Tibial nerve (tissue), 4 donors: ENCODE measurements around the gene ADCY2. TPM values are rescaled to one million over a fixed set of nuclear protein-coding genes. Genes with fewer than 3 reads are reported as not detected.
"Not testable (repeated sequence)": the region's sequence is repeated elsewhere in the genome, so short reads cannot be mapped to it uniquely, and the experiment has no call there.

Experiments used
- DNase-seq, 2 donors: peaks; one replicate each; pipeline ENCODE4 v3.0.0-alpha.2; 2019; ENCODE audit warnings: low spot score in 2 of 2
- H3K27ac ChIP-seq, 4 donors: fragments of 200-600 bp; sonication (generic) in 3 of 4; one replicate each; pipeline ENCODE4 v1.5.1; 2017 to 2019; ENCODE audit warnings: mild to moderate bottlenecking in 1 of 4
- H3K27me3 ChIP-seq, 2 donors: fragments of 200-600 bp; sonication (generic) in 1 of 2; one replicate each; pipeline versions ENCODE4 v1.5.1 to v1.6.0; 2017 to 2019
- H3K36me3 ChIP-seq, 3 donors: fragments of 200-600 bp; sonication (generic); one replicate each; pipeline ENCODE4 v1.5.1; 2018 to 2019
- H3K4me1 ChIP-seq, 4 donors: fragments of 200-600 bp; sonication (generic) in 3 of 4; one replicate each; pipeline ENCODE4 v1.5.1; 2017 to 2019
- H3K4me3 ChIP-seq, 4 donors: fragments of 200-600 bp; sonication (generic) in 3 of 4; one replicate each; pipeline ENCODE4 v1.5.1; 2017 to 2019; ENCODE audit warnings: mild to moderate bottlenecking in 1 of 4, moderate library complexity in 1 of 4
- H3K9me3 ChIP-seq, 4 donors: fragments of 200-600 bp; sonication (generic) in 3 of 4; one replicate each; pipeline ENCODE4 v1.5.1; 2017 to 2019
- EP300 ChIP-seq, 2 donors: sonication (generic); formaldehyde crosslinking; IDR thresholded peaks; one replicate each; pipeline ENCODE4 v1.6.1; 2017; ENCODE audit warnings: antibody characterized with exemption in 2 of 2, mild to moderate bottlenecking in 1 of 2
- POLR2A ChIP-seq, 2 donors: fragments of 450-650 bp; IDR thresholded peaks; one replicate each; pipeline ENCODE4 v1.6.1; 2017; ENCODE audit warnings: antibody characterized with exemption in 2 of 2, mild to moderate bottlenecking in 2 of 2, moderate library complexity in 2 of 2
- WGBS, 2 donors: methylation state at CpG; one replicate each; pipeline ENCODE4 v1.1.5; 2018; 5-methylcytosine and 5-hydroxymethylcytosine counted together
- total RNA-seq, 4 donors: library from RNA; depleted of rRNA; stranded (reverse); fragments of >200 nt; gene quantifications; one replicate each; pipeline ENCODE4 v1.1.0, GENCODE V29; 2016
- TF ChIP-seq, protein P1 (sequence below), 5 experiments: fragments of 200-600 bp in 3 of 5; fragments of 450-650 bp in 2 of 5; sonication (generic) in 3 of 5; IDR thresholded peaks; one replicate each; pipeline ENCODE4 v1.5.1; 2016 to 2019; ENCODE audit warnings: antibody characterized with exemption in 5 of 5, mild to moderate bottlenecking in 3 of 5, moderate library complexity in 2 of 5

The ADCY2 gene
- total RNA-seq, 4 donors from 2014 or later = 4.2 to 11.8 (median 10.0) TPM

DNA sequence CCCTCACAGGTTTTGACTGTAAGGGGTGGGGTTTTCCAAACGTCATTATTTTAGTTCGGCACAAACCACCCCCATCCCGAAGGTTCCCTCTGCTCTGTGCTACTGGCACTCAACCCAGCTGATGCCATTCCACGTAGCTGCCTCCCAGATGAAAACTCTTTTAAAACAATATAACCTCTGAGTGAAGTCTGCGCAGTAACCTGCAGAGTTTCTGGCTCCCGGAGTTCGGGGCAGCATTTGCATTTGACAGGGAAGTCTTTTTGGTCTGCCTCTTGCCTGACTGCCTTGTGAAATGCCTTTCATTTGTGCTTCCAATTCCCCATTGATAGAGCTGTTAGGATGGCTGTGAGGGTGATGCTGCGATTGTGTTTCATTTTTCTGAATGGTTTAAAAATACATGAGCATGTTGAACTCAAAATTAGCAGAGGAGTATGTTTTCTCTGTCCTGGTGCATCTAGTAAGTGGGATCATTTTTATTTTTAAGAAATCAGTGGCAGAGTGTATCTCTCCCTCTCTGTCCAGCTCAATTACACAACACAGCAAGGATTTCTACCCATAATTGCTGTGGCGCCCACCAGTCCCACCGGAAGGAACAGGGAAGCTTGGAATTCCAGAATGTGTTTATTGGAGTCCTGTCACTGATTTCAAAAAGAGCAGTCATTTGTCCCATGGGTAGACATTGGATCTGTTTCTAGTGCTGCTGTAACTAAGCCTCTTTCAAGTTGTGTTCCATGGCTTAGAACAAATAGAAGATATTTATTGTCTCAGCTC lies 24.8 kb downstream of the ADCY2 start:
- Histone ChIP-seq H3K9me3 (no peaks in the 10 kb centered on the region), H3K4me3 (no peak overlapping the region), H3K27ac (no peak overlapping the region), H3K4me1 (peaks cover 0 to 13% (median 0%) of the 10 kb centered on the region in 4 donors), H3K36me3 (no peaks in the 10 kb centered on the region), H3K27me3 (no peaks in the 10 kb centered on the region)
- no peak for DNase-seq
- TF ChIP-seq, protein P1, sequence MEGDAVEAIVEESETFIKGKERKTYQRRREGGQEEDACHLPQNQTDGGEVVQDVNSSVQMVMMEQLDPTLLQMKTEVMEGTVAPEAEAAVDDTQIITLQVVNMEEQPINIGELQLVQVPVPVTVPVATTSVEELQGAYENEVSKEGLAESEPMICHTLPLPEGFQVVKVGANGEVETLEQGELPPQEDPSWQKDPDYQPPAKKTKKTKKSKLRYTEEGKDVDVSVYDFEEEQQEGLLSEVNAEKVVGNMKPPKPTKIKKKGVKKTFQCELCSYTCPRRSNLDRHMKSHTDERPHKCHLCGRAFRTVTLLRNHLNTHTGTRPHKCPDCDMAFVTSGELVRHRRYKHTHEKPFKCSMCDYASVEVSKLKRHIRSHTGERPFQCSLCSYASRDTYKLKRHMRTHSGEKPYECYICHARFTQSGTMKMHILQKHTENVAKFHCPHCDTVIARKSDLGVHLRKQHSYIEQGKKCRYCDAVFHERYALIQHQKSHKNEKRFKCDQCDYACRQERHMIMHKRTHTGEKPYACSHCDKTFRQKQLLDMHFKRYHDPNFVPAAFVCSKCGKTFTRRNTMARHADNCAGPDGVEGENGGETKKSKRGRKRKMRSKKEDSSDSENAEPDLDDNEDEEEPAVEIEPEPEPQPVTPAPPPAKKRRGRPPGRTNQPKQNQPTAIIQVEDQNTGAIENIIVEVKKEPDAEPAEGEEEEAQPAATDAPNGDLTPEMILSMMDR (IDR thresholded peaks at IDR 0.05) = no peak
- TF ChIP-seq POLR2A (IDR thresholded peaks at IDR 0.05) (no peak), EP300 (IDR thresholded peaks at IDR 0.05) (no peak)
- 22 to 24% methylated on average over 10 of the region's 10 CpGs for WGBS, 2 donors

DNA sequence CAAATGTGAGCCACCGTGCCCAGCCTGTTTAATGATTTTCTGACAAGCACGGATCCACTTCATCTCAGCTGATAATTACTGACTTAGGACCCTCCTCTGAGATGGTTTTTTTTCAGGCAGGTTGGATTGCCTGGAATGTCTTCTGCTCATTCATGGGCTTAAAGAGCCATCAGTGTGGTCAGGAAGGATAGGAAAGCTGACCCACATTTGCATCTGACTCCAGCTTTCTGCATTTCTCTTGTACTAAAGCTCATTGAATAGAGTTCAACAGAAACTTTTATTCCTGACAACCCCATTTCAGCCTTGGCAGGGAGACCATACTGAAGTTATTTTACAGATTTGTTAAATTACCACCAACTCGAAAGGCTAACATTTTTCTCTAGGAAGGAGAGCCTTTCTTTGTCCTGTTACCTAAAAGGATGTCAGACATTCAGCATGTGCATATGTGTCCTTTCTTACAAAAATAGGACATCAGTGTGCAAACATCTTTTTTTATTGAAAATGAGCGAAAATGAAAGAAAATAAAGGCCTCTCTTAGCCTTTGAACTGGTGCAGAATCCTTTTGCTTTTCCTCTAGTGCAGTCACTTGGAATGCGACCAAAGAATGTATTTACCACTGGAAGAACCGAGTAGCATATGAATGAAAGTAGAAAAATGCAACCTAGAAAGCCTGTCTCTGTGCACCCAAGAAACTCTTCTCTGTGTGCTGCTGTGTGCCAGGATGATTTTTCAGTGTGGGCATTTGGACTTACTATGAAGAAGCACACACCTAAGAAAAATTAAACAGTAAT lies 26.6 kb downstream of the ADCY2 start:
- no peaks in the 10 kb centered on the region for H3K36me3 ChIP-seq
- H3K9me3 ChIP-seq = no peaks in the 10 kb centered on the region
- H3K4me3 ChIP-seq = no peak overlapping the region
- no peaks in the 10 kb centered on the region for H3K27me3 ChIP-seq
- WGBS, 2 donors = 31 to 33% methylated on average over 6 of the region's 6 CpGs
- H3K4me1 ChIP-seq = peaks cover 0 to 13% (median 0%) of the 10 kb centered on the region in 4 donors
- no peak overlapping the region for H3K27ac ChIP-seq
- no peak for TF ChIP-seq POLR2A (IDR thresholded peaks at IDR 0.05)
- TF ChIP-seq, protein P1 (IDR thresholded peaks at IDR 0.05) = no peak
- no peak for TF ChIP-seq EP300 (IDR thresholded peaks at IDR 0.05)
- DNase-seq = no peak

DNA sequence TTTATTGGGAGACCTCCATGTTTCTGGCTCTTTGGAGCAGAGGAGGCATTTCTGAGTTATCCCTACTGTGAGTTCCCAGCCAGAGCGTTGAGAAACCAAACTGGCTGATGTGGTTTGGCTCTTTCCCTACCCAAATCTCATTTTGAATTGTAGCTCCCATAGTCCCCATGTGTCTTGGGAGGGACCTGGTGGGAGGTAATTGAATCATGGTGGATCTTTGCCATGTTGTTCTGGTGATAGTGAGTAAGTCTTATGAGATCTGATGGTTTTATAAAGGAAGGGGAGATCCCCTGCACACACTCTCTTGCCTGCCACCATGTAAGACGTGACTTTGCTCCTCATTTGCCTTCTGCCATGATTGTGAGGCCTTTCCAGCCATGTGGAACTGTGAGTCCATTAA lies 27.3 kb downstream of the ADCY2 start:
- H3K27ac ChIP-seq, H3K9me3 ChIP-seq, H3K36me3 ChIP-seq, DNase-seq, H3K4me3 ChIP-seq, H3K27me3 ChIP-seq: not testable (repeated sequence)
- WGBS, 2 donors = 50 to 52% methylated on average over 2 of the region's 2 CpGs
- H3K4me1 ChIP-seq = peaks cover 0 to 13% (median 0%) of the 10 kb centered on the region in 4 donors

DNA sequence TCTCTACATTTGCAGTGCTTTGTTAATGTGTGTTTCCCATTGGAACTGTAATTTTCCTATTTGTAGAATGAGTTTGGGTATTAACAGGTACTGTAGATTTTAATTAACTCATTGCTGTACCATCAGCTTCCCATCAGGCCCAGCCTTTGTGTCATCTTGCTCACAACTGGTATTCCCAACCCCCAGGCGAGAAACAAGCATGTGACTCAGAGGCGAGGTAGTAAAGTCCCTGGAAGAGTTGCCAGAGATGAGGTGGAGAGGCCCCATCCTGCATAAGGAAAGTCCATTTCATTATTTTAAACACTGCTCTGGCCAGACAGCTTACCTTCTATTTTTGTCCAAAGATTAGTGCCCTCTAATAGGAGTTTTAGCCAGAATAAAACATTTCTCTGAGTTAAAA lies 29.9 kb downstream of the ADCY2 start:
- H3K27ac ChIP-seq = no peak overlapping the region
- TF ChIP-seq, protein P1 (IDR thresholded peaks at IDR 0.05) = no peak
- TF ChIP-seq POLR2A (IDR thresholded peaks at IDR 0.05) (no peak), EP300 (IDR thresholded peaks at IDR 0.05) (no peak)
- no peak overlapping the region for H3K4me3 ChIP-seq
- no peaks in the 10 kb centered on the region for H3K9me3 ChIP-seq
- 91 to 98% methylated on average over 2 of the region's 2 CpGs for WGBS, 2 donors
- no peaks in the 10 kb centered on the region for H3K27me3 ChIP-seq
- DNase-seq = no peak
- peaks cover 0 to 6% (median 0%) of the 10 kb centered on the region in 4 donors for H3K4me1 ChIP-seq
- no peaks in the 10 kb centered on the region for H3K36me3 ChIP-seq

DNA sequence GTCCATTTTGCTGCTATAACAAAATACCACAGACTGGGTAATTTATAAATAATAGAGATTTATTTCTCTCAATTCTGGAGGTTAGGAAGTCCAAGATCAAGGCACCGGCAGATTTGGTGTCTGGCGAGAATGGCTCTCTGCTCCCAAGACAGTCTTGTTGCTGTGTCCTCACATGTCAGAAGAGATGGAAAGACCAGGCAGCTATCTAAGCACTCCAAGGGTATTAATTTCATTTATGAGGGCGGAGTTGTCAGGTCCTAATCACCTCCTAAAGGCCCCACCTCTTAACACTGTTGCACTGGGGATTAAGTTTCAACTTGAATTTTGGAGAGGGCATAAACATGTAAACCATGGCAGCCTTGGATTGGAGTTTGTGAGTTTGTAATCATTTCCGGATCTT lies 30.3 kb downstream of the ADCY2 start:
- TF ChIP-seq EP300 (IDR thresholded peaks at IDR 0.05) (no peak), POLR2A (IDR thresholded peaks at IDR 0.05) (no peak)
- TF ChIP-seq, protein P1 (IDR thresholded peaks at IDR 0.05) = no peak
- Histone ChIP-seq H3K9me3 (no peaks in the 10 kb centered on the region), H3K4me1 (peaks cover 0 to 6% (median 0%) of the 10 kb centered on the region in 4 donors), H3K36me3 (no peaks in the 10 kb centered on the region), H3K27me3 (no peaks in the 10 kb centered on the region), H3K27ac (no peak overlapping the region), H3K4me3 (no peak overlapping the region)
- no peak for DNase-seq
- 89 to 95% methylated on average over 4 of the region's 4 CpGs for WGBS, 2 donors
